ENCODE data around the gene SORCS2.
"Not testable (repeated sequence)": the region's sequence is repeated elsewhere in the genome, so short reads cannot be mapped to it uniquely, and the experiment has no call there.

Gene SORCS2

DNA sequence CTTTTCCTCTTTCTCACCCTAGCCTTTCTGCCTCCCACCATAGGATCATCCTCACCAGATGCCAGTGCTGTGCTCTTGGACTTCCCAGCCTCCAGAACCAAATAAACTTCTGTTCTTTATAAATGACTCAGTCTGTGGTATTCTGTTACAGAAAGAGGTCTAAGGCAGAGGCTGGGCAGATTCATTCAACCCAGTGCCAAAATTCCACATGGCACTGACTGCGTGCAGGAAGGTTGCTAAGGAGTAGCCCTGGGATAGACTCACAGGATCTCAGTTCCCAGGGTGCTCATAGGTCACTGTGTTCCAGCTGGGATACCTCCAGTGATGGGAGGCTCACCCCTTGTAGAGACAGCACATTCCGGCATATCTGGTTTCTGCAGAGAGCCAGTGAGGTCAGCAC lies 22.0 kb downstream of the SORCS2 start:
- ATAC-seq (replicated peaks) (no peak), DNase-seq (no peak)
- H3K36me3 Mint-ChIP-seq (ENCODE audit: insufficient read depth): no peaks in the 10 kb centered on the region
- H3K4me1 Mint-ChIP-seq (ENCODE audit: low read depth in 2 of 2): no peaks in the 10 kb centered on the region
- peak overlapping the region in 1 of 2 donors; percentile 72 for H3K27ac Mint-ChIP-seq
- H3K9me3 Mint-ChIP-seq: no peaks in the 10 kb centered on the region
- peaks cover 39 to 75% of the 10 kb centered on the region in 2 donors for H3K27me3 Mint-ChIP-seq
- H3K4me3 Mint-ChIP-seq: no peak overlapping the region

DNA sequence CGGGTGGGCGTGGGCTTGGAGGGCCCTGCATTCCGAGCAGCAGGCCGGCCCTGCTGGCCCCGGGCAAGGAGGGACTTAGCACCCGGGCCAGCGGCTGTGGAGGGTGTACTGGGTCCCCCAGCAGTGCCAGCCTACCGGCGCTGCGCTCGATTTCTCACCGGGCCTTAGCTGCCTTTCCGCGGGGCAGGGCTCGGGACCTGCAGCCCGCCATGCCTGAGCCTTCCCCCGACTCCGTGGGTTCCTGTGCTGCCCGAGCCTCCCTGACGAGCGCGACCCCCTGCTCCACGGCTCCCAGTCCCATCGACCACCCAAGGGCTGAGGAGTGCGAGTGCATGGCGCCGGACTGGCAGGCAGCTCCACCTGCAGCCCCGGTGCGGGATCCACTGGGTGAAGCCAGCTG lies 22.8 kb downstream of the SORCS2 start:
- not testable (repeated sequence) for H3K36me3 Mint-ChIP-seq (ENCODE audit: insufficient read depth); H3K9me3 Mint-ChIP-seq; ATAC-seq (replicated peaks); H3K4me1 Mint-ChIP-seq (ENCODE audit: low read depth in 2 of 2); H3K4me3 Mint-ChIP-seq; H3K27ac Mint-ChIP-seq; DNase-seq
- peaks cover 36 to 75% of the 10 kb centered on the region in 2 donors for H3K27me3 Mint-ChIP-seq

- Mint-ChIP-seq H3K4me3 (no peak overlapping the region), H3K36me3 (ENCODE audit: insufficient read depth) (peaks cover 7% of the 10 kb centered on the region), H3K4me1 (ENCODE audit: low read depth in 2 of 2) (no peaks in the 10 kb centered on the region), H3K27ac (no peak overlapping the region), H3K27me3 (peaks cover 44 to 78% of the 10 kb centered on the region in 2 donors), H3K9me3 (no peaks in the 10 kb centered on the region)
- DNase-seq: no peak
- ATAC-seq (replicated peaks): no peak
Measured at GRCh38 chr4:7217039-7217438, 24.7 kb downstream of the SORCS2 start.

- Mint-ChIP-seq H3K27me3 (peaks cover 46 to 78% of the 10 kb centered on the region in 2 donors), H3K36me3 (ENCODE audit: insufficient read depth) (peaks cover 7% of the 10 kb centered on the region), H3K9me3 (no peaks in the 10 kb centered on the region), H3K27ac (no peak overlapping the region), H3K4me1 (ENCODE audit: low read depth in 2 of 2) (no peaks in the 10 kb centered on the region), H3K4me3 (no peak overlapping the region)
- DNase-seq (no peak), ATAC-seq (replicated peaks) (no peak)
Measured at GRCh38 chr4:7217474-7218321, 25.4 kb downstream of the SORCS2 start.

- Mint-ChIP-seq H3K4me3 (no peak overlapping the region), H3K9me3 (no peaks in the 10 kb centered on the region), H3K36me3 (ENCODE audit: insufficient read depth) (peaks cover 7% of the 10 kb centered on the region), H3K27ac (no peak overlapping the region), H3K27me3 (peaks cover 46 to 70% of the 10 kb centered on the region in 2 donors), H3K4me1 (ENCODE audit: low read depth in 2 of 2) (no peaks in the 10 kb centered on the region)
- DNase-seq (no peak), ATAC-seq (replicated peaks) (no peak)
Measured at GRCh38 chr4:7218686-7219085, 26.3 kb downstream of the SORCS2 start.

GRCh38 chr4:7222521-7222920 lies 30.2 kb downstream of the SORCS2 start:
- Mint-ChIP-seq H3K4me3 (no peak overlapping the region), H3K9me3 (no peaks in the 10 kb centered on the region), H3K4me1 (ENCODE audit: low read depth in 2 of 2) (no peaks in the 10 kb centered on the region), H3K36me3 (ENCODE audit: insufficient read depth) (peaks cover 7% of the 10 kb centered on the region), H3K27me3 (peaks cover 34 to 62% of the 10 kb centered on the region in 2 donors), H3K27ac (no peak overlapping the region)
- ATAC-seq (replicated peaks): no peak
- DNase-seq: no peak

DNA sequence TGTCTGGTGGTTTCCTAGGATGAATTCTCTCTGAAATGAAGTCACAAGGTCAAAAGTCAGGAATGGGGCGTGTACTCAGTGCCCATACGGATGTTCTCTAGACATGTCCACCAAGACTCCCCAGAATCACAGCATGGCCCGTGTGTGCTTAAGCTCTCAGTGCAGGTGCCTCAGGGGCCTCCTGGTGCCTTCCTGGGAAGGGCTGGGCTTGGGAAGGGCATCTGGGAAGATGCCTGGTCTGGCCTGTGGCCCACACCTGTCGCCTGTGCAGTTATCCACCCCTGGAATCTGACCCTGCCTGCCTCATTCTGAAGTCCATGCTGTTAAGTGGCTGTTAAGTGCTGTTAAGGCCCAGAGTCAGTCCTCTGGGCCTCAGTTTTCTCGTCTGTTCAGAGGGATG lies 31.2 kb downstream of the SORCS2 start:
- DNase-seq: no peak
- H3K27ac Mint-ChIP-seq: no peak overlapping the region

DNA sequence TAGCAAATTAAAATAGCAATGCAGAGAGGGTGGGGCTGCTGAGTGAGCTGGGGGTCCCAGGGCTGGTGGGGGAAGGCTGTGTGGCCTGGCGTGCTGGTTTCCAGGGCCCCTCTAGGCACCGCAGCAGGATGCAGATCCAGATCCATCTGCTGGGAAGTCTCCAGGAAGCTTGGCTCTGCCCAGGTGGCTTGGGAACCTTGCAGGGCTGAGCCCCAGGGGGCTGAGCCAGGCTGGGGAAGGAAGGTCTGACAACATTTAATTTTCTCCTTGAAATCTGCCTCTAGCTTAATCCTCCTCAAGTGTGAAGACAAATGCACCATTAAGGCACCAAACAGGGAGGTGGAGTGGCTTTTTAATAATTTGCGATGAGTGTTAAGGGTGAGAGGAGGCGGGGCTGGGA lies 31.7 kb downstream of the SORCS2 start:
- no peak overlapping the region for H3K27ac Mint-ChIP-seq

More for the DNA sequence above, 31.2 kb downstream of the SORCS2 start:
- no peaks in the 10 kb centered on the region for H3K9me3 Mint-ChIP-seq
- H3K4me3 Mint-ChIP-seq: no peak overlapping the region
- H3K4me1 Mint-ChIP-seq (ENCODE audit: low read depth in 2 of 2): peaks cover 0 to 2% of the 10 kb centered on the region in 2 donors
- peaks cover 7% of the 10 kb centered on the region for H3K36me3 Mint-ChIP-seq (ENCODE audit: insufficient read depth)
- no peak for ATAC-seq (replicated peaks)
- peaks cover 30 to 56% of the 10 kb centered on the region in 2 donors for H3K27me3 Mint-ChIP-seq

GRCh38 chr4:7224878-7225533 lies 32.7 kb downstream of the SORCS2 start:
- no peak for ATAC-seq (replicated peaks)
- Mint-ChIP-seq H3K9me3 (no peaks in the 10 kb centered on the region), H3K27me3 (peaks cover 23 to 41% of the 10 kb centered on the region in 2 donors), H3K4me3 (no peak overlapping the region), H3K27ac (no peak overlapping the region), H3K36me3 (ENCODE audit: insufficient read depth) (peaks cover 7% of the 10 kb centered on the region), H3K4me1 (ENCODE audit: low read depth in 2 of 2) (peaks cover 0 to 2% of the 10 kb centered on the region in 2 donors)
- DNase-seq: no peak

More for the DNA sequence above, 31.7 kb downstream of the SORCS2 start:
- no peak for DNase-seq
- Mint-ChIP-seq H3K4me1 (ENCODE audit: low read depth in 2 of 2) (peaks cover 0 to 2% of the 10 kb centered on the region in 2 donors), H3K4me3 (no peak overlapping the region), H3K36me3 (ENCODE audit: insufficient read depth) (peaks cover 7% of the 10 kb centered on the region), H3K9me3 (no peaks in the 10 kb centered on the region), H3K27me3 (peaks cover 29 to 51% of the 10 kb centered on the region in 2 donors)
- no peak for ATAC-seq (replicated peaks)

DNA sequence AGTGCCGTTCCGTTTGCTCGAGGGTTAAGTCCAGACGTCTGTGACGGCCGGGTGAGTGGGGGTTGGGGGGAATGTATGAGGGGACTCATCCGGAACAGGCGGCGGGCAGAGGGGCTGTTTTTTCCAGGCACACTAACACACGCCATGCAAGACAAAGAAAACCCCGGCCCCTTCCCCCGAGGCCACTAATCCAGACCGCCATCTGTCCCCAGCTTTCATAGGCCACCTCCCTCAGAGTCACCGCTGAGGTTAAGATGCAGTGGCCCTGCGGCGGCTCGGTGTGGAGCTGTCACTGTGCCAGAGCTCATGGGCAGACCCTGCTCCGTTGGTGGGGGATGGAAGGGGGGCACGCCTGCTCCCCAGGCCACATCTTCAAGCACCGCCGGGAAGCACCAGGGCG lies 34.1 kb downstream of the SORCS2 start:
- Mint-ChIP-seq H3K9me3 (no peaks in the 10 kb centered on the region), H3K4me3 (no peak overlapping the region), H3K36me3 (ENCODE audit: insufficient read depth) (peaks cover 2% of the 10 kb centered on the region), H3K27me3 (peaks cover 14 to 30% of the 10 kb centered on the region in 2 donors), H3K4me1 (ENCODE audit: low read depth in 2 of 2) (peaks cover 0 to 2% of the 10 kb centered on the region in 2 donors), H3K27ac (no peak overlapping the region)
- ATAC-seq (replicated peaks) (no peak), DNase-seq (no peak)

GRCh38 chr4:7227008-7227407 lies 34.7 kb downstream of the SORCS2 start:
- Mint-ChIP-seq H3K9me3 (no peaks in the 10 kb centered on the region), H3K4me1 (ENCODE audit: low read depth in 2 of 2) (peaks cover 0 to 2% of the 10 kb centered on the region in 2 donors), H3K27me3 (peaks cover 8 to 24% of the 10 kb centered on the region in 2 donors), H3K36me3 (ENCODE audit: insufficient read depth) (peaks cover under 1% of the 10 kb centered on the region), H3K27ac (no peak overlapping the region), H3K4me3 (no peak overlapping the region)
- DNase-seq (no peak), ATAC-seq (replicated peaks) (no peak)

DNA sequence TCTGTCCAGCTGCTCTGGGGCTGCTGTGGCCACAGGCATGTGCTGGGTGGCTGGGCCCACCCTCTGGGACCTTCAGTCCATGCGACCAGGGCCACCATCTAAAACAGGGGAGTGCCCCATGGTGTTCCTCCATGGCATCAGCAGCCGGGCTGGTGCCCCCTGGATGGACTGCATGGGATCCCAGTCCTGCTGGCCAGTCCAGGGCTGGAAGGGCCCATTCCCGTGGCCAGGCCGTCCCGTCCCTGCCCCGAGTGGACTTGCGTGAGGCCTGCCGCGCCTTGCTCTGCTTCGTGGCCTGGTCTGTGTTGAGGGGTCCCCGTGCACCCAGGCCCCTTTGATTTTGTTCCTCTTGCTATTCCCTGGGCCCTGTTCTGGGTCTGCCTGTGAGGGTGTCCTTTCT lies 36.4 kb downstream of the SORCS2 start:
- Mint-ChIP-seq H3K36me3 (ENCODE audit: insufficient read depth) (no peaks in the 10 kb centered on the region), H3K9me3 (no peaks in the 10 kb centered on the region), H3K4me1 (ENCODE audit: low read depth in 2 of 2) (peaks cover 0 to 2% of the 10 kb centered on the region in 2 donors), H3K27me3 (peaks cover 0 to 17% of the 10 kb centered on the region in 2 donors), H3K4me3 (no peak overlapping the region), H3K27ac (no peak overlapping the region)
- ATAC-seq (replicated peaks) (no peak), DNase-seq (no peak)

DNA sequence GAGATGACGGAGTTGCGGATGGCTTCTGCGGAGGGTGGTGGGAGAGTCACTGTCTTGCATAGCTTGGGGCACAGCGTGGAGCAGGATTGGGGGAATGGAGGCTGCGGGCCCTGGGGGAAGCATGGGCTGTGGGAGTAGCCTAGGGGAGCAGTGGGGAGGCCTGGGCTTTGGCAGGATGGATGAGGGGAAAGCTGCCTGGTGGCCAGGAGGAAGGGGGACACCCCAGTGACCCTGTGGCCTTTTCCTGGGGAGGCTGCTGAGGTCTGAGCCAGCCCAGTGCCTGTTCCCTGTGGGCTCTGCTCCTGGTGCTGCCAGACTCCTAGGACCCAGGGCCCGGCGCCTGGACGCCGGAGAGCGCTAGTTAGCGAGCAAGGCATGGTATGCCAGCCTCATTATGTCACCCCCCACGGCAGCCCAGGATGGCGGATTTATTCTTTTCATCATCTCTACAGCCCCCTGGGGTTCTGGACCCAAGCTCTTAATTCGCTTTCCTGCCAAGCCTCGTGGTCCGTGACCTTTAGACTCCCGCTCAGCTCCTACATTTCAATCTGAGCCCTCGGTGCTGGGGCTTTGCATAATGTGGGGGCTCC lies 39.8 kb downstream of the SORCS2 start:
- no peaks in the 10 kb centered on the region for H3K9me3 Mint-ChIP-seq
- no peak overlapping the region for H3K27ac Mint-ChIP-seq
- H3K27me3 Mint-ChIP-seq: peaks cover 6 to 23% of the 10 kb centered on the region in 2 donors
- no peak overlapping the region for H3K4me3 Mint-ChIP-seq
- H3K36me3 Mint-ChIP-seq (ENCODE audit: insufficient read depth): no peaks in the 10 kb centered on the region
- peaks cover 0 to 2% of the 10 kb centered on the region in 2 donors for H3K4me1 Mint-ChIP-seq (ENCODE audit: low read depth in 2 of 2)
- ATAC-seq (replicated peaks) (no peak), DNase-seq (no peak)
